ENCODE measurements around the gene GRIK1. TPM values are rescaled to one million over a fixed set of nuclear protein-coding genes. Genes with fewer than 3 reads are reported as not detected.

The GRIK1 gene
- total RNA-seq, 4 donors from 2014 or later, result 0.15 to 0.29 (median 0.27) TPM; not detected in 1

DNA sequence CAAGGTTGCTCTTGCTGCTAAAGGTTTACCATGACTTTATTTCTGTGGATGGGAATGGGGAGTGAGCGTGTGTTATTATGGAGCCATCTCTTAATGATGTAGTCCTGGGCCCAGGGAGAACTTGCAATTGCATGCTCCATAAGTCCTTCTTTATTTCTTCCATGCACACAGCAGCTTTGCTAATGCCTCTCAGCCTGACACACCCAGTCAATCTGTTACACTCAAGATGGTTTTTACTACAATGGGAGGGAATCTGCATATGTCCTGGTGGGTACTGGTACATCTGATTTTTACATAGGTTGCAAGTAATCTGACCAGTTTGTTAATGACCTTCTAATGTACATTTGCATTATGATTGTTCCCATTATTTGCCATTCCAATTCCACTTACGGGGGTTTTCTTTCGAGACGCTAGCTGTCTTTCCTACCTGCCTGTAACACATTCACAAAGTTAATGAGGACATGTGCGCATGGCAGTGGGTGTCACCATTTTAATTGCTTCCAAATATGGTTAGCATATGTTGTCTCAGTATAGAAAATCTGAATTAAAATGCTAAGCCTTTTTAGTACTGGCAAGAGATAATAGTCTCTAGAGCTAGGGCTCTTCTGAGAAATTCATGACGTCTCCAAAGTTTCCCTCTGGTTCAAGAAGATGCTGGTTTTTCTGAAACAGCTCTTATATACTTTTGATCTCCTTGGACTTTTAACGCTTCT is 188.2 kb downstream of the GRIK1 start:
- Histone ChIP-seq H3K4me1 (no peaks in the 10 kb centered on the region), H3K27ac (no peak overlapping the region), H3K36me3 (no peaks in the 10 kb centered on the region), H3K9me3 (no peaks in the 10 kb centered on the region), H3K27me3 (no peaks in the 10 kb centered on the region), H3K4me3 (replicated peaks in 1 of 3) (no peak overlapping the region)
- no peak for DNase-seq
- WGBS, 2 donors, result 94 to 95% methylated on average over 7 of the region's 7 CpGs
- intact Hi-C loops (cut with DNase I), result no loop called here
- no peak for TF ChIP-seq POLR2A (IDR thresholded peaks at IDR 0.05)
- TF ChIP-seq, protein P1, sequence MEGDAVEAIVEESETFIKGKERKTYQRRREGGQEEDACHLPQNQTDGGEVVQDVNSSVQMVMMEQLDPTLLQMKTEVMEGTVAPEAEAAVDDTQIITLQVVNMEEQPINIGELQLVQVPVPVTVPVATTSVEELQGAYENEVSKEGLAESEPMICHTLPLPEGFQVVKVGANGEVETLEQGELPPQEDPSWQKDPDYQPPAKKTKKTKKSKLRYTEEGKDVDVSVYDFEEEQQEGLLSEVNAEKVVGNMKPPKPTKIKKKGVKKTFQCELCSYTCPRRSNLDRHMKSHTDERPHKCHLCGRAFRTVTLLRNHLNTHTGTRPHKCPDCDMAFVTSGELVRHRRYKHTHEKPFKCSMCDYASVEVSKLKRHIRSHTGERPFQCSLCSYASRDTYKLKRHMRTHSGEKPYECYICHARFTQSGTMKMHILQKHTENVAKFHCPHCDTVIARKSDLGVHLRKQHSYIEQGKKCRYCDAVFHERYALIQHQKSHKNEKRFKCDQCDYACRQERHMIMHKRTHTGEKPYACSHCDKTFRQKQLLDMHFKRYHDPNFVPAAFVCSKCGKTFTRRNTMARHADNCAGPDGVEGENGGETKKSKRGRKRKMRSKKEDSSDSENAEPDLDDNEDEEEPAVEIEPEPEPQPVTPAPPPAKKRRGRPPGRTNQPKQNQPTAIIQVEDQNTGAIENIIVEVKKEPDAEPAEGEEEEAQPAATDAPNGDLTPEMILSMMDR (IDR thresholded peaks at IDR 0.05), result no peak

GRCh38 chr21:29749957-29750356 is 189.8 kb downstream of the GRIK1 start:
- intact Hi-C loops (cut with DNase I), result no loop called here
- WGBS, 2 donors, result 93 to 95% methylated on average over 1 of the region's 1 CpG

GRCh38 chr21:29749223-29749622 is 190.6 kb downstream of the GRIK1 start:
- intact Hi-C loops (cut with DNase I), result no loop called here
- no peaks in the 10 kb centered on the region for H3K27me3 ChIP-seq
- TF ChIP-seq, protein P1 (IDR thresholded peaks at IDR 0.05), result no peak
- TF ChIP-seq POLR2A (IDR thresholded peaks at IDR 0.05), result no peak
- no peak overlapping the region for H3K27ac ChIP-seq
- H3K9me3 ChIP-seq, result no peaks in the 10 kb centered on the region
- no peaks in the 10 kb centered on the region for H3K4me1 ChIP-seq
- H3K4me3 ChIP-seq (replicated peaks in 1 of 3), result no peak overlapping the region
- H3K36me3 ChIP-seq, result no peaks in the 10 kb centered on the region
- 98 to 99% methylated on average over 3 of the region's 3 CpGs for WGBS, 2 donors
- DNase-seq, result no peak

More at GRCh38 chr21:29749957-29750356, 189.8 kb downstream of the GRIK1 start:
- no peak overlapping the region for H3K4me3 ChIP-seq (replicated peaks in 1 of 3)
- H3K27me3 ChIP-seq, result no peaks in the 10 kb centered on the region
- DNase-seq, result no peak
- H3K9me3 ChIP-seq, result no peaks in the 10 kb centered on the region
- H3K36me3 ChIP-seq, result no peaks in the 10 kb centered on the region
- no peaks in the 10 kb centered on the region for H3K4me1 ChIP-seq
- no peak for TF ChIP-seq POLR2A (IDR thresholded peaks at IDR 0.05)
- TF ChIP-seq, protein P1 (IDR thresholded peaks at IDR 0.05), result no peak
- H3K27ac ChIP-seq, result no peak overlapping the region

DNA sequence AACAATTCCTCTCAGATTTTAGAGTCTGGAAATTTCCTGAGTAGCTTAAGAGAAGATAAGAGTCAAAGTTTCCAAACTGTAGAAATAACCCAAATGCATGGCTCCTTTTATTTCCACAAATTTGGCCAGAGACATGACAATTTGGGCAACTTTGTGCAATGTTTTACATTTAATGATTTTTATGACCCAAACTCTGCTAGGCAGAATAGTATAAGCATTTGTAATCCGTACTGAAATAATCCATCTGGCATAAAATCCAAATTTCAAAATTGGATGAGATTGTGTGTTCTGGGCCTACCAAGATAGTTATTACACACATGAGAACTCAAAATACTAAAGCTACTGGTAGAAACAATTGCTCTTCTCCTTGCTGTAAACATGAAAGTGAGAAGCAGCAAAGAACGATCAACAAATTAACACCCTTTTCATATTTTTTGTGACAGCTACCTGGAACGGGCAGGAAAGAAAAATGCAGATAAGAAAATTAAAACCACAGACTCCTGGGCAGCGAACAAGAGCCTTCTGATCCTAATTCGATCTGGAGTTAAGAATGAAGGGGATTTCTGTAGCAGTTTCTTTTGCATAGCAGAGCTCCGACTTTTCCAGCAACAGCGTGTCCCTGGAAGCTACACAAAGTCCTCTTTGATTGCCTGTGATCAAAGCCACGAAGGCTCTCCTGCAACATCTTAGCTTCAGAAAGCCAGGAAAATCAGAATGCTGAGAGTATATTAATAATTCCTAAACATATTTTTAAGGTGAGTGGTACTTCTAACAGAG is 191.2 kb downstream of the GRIK1 start:
- Histone ChIP-seq H3K27ac (no peak overlapping the region), H3K9me3 (no peaks in the 10 kb centered on the region), H3K4me1 (no peaks in the 10 kb centered on the region), H3K27me3 (no peaks in the 10 kb centered on the region), H3K4me3 (replicated peaks in 1 of 3) (no peak overlapping the region), H3K36me3 (no peaks in the 10 kb centered on the region)
- WGBS, 2 donors, result 65 to 74% methylated on average over 8 of the region's 8 CpGs
- no peak for DNase-seq
- TF ChIP-seq, protein P1 (IDR thresholded peaks at IDR 0.05), result no peak
- TF ChIP-seq POLR2A (IDR thresholded peaks at IDR 0.05), result no peak
- intact Hi-C loops (cut with DNase I), result no loop called here

GRCh38 chr21:29741761-29742160 is 198.0 kb downstream of the GRIK1 start:
- Histone ChIP-seq H3K27me3 (no peaks in the 10 kb centered on the region), H3K4me1 (no peaks in the 10 kb centered on the region), H3K4me3 (replicated peaks in 1 of 3) (no peak overlapping the region), H3K9me3 (no peaks in the 10 kb centered on the region), H3K27ac (no peak overlapping the region), H3K36me3 (no peaks in the 10 kb centered on the region)
- DNase-seq, result no peak
- WGBS, 2 donors, result 84 to 85% methylated on average over 2 of the region's 2 CpGs
- intact Hi-C loops (cut with DNase I), result no loop called here
- TF ChIP-seq POLR2A (IDR thresholded peaks at IDR 0.05), result no peak
- TF ChIP-seq, protein P1 (IDR thresholded peaks at IDR 0.05), result no peak

Measured in thyroid gland (tissue), 4 donors.